ENCODE results near the gene TBCK.

Gene TBCK

DNA sequence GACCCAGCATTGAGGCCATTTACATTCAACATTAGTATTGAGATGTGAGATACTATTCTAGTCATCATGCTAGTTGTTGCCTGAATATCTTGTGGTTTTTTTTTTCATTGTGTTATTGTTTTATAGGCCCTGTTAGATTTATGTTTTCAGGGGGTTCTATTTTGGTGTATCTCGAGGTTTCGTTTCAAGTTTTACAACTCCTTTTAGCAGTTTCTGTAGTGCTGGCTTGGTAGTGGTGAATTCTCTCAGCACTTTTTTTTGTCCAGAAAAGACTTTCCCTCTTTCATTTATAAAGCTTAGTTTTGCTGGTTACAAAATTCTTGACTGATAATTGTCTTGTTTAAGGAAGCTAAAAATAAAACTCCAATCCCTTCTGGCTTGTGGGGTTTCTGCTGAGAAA, 305.2 kb downstream of the TBCK start:
- Histone ChIP-seq H3K9ac (ENCODE audit: low read length) (no peak overlapping the region), H3K4me1 (ENCODE audit: control insufficient read depth, insufficient read depth, low read length) (no peaks in the 10 kb centered on the region), H3K36me3 (ENCODE audit: control insufficient read depth, insufficient read depth, low read length, severe bottlenecking) (no peaks in the 10 kb centered on the region), H3K9me3 (ENCODE audit: control insufficient read depth, low read length) (peaks cover 28% of the 10 kb centered on the region), H3K27me3 (replicated peaks; ENCODE audit: control insufficient read depth, insufficient read depth, low read length) (no peaks in the 10 kb centered on the region), H3K4me3 (ENCODE audit: low read length) (no peak overlapping the region)
- DNase-seq (ENCODE audit: low read depth), result no peak

DNA sequence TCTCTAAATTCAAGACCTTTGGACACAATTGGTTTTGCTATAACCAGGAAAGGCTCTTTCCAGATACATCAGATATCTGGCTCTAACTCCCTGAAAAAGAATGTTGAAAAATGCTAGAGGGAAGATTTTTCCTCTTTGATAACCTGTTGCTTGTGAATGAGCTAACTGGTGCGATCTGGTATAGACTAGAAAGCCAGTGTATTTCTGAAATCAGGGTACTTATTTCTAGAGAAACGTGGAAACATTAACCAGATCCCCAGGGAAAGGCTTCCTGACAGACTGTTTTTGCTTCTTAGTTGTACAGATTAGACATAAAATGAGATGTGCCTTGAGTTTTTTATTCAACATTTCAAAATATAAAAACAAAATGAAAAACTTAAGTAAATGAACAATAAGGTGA, 313.0 kb downstream of the TBCK start:
- H3K9me3 ChIP-seq (ENCODE audit: control insufficient read depth, low read length), result peaks cover 3% of the 10 kb centered on the region

DNA sequence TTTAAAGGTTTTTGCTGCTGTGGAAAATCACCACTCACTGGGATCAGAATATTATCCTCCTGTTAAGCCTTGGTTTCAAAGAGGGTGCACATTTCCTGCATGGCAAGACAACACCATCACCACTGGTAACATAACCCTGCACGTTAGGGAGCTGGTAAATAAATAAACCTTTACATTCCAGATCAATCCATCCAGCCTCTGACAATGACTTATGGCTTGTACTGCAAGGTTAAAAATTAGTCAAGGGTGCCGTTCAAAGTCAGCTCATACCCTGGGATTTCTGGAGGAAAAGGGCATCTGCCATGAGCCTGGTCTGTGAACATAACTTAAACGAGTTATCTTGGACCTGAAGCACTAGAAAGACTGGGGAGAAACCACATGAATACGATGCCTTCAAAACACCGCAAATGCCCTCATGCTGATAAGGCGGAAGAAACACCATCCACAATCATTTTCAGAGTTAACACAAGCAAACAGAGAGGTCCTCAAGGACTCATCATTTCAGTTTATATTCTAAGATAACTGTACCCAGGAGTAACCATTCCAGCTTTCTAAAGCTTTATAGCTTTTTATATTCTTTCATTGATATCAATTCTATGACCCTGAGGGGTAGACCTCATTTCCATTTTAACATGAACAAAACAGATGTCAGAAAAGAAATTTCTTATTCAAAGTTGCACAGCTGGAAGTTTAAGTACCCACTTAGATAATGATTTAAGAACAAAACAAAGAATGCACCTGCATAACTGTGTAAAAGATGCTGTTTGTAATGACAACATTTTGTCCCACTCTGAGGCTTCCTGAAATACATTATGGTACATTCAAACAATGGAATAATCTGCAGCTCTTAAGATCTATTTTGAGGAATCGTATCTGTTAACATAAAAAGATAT, 317.6 kb downstream of the TBCK start:
- DNase-seq (ENCODE audit: low read depth), result no peak
- H3K9ac ChIP-seq (ENCODE audit: low read length), result no peak overlapping the region
- H3K4me1 ChIP-seq (ENCODE audit: control insufficient read depth, insufficient read depth, low read length), result no peaks in the 10 kb centered on the region
- H3K4me3 ChIP-seq (ENCODE audit: low read length), result no peak overlapping the region
- H3K9me3 ChIP-seq (ENCODE audit: control insufficient read depth, low read length), result peaks cover 3% of the 10 kb centered on the region
- H3K27me3 ChIP-seq (replicated peaks; ENCODE audit: control insufficient read depth, insufficient read depth, low read length), result peaks cover 31% of the 10 kb centered on the region
- no peaks in the 10 kb centered on the region for H3K36me3 ChIP-seq (ENCODE audit: control insufficient read depth, insufficient read depth, low read length, severe bottlenecking)

More for the DNA sequence above, 313.0 kb downstream of the TBCK start:
- no peak for DNase-seq (ENCODE audit: low read depth)
- Histone ChIP-seq H3K9ac (ENCODE audit: low read length) (no peak overlapping the region), H3K4me3 (ENCODE audit: low read length) (no peak overlapping the region), H3K36me3 (ENCODE audit: control insufficient read depth, insufficient read depth, low read length, severe bottlenecking) (no peaks in the 10 kb centered on the region), H3K27me3 (replicated peaks; ENCODE audit: control insufficient read depth, insufficient read depth, low read length) (peaks cover 9% of the 10 kb centered on the region), H3K4me1 (ENCODE audit: control insufficient read depth, insufficient read depth, low read length) (no peaks in the 10 kb centered on the region)

- no peak for DNase-seq (ENCODE audit: low read depth)
- no peaks in the 10 kb centered on the region for H3K9me3 ChIP-seq (ENCODE audit: control insufficient read depth, low read length)
- H3K36me3 ChIP-seq (ENCODE audit: control insufficient read depth, insufficient read depth, low read length, severe bottlenecking), result no peaks in the 10 kb centered on the region
- H3K9ac ChIP-seq (ENCODE audit: low read length), result no peak overlapping the region
- peaks cover 31% of the 10 kb centered on the region for H3K27me3 ChIP-seq (replicated peaks; ENCODE audit: control insufficient read depth, insufficient read depth, low read length)
- no peak overlapping the region for H3K4me3 ChIP-seq (ENCODE audit: low read length)
- H3K4me1 ChIP-seq (ENCODE audit: control insufficient read depth, insufficient read depth, low read length), result peaks cover 4% of the 10 kb centered on the region
Measured at GRCh38 chr4:105996845-105997244, 319.2 kb downstream of the TBCK start.

DNA sequence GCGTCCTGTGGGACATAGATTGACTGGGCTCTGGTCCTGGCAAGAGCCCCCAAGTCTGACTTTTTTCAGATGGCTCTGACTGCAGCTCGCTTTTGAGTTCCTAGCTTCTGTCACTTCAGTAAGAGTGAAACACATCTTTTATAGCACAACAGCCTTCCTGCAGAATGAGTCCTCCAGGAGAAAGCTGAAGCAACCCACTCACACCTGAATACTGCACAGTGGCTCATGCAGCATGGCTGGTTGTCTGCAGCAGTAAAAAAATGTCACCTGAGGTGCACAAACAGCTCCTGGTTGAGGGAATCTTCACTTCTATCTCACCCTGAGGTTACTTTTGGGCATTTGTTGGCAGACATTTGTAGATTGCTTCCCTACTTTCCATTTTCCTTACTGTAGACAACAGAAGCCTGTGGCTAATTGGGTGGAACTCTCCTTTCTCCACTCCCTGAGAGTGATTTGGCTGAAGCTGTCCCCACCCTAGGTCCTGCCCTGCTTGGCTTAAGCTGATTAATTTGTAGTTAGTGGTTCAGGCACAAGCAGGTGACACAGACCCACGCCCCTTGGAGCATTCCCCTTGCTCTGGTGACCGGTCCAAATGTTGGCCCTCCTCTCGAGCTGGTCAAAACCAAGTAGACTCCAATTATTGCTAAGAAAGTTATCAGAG, 321.0 kb downstream of the TBCK start:
- no peaks in the 10 kb centered on the region for H3K36me3 ChIP-seq (ENCODE audit: control insufficient read depth, insufficient read depth, low read length, severe bottlenecking)
- peaks cover 4% of the 10 kb centered on the region for H3K4me1 ChIP-seq (ENCODE audit: control insufficient read depth, insufficient read depth, low read length)
- no peaks in the 10 kb centered on the region for H3K9me3 ChIP-seq (ENCODE audit: control insufficient read depth, low read length)
- DNase-seq (ENCODE audit: low read depth), result no peak
- H3K4me3 ChIP-seq (ENCODE audit: low read length), result no peak overlapping the region
- peaks cover 31% of the 10 kb centered on the region for H3K27me3 ChIP-seq (replicated peaks; ENCODE audit: control insufficient read depth, insufficient read depth, low read length)
- H3K9ac ChIP-seq (ENCODE audit: low read length), result no peak overlapping the region

GRCh38 chr4:105994061-105994460, 321.9 kb downstream of the TBCK start:
- Histone ChIP-seq H3K9me3 (ENCODE audit: control insufficient read depth, low read length) (no peaks in the 10 kb centered on the region), H3K4me1 (ENCODE audit: control insufficient read depth, insufficient read depth, low read length) (peaks cover 4% of the 10 kb centered on the region), H3K9ac (ENCODE audit: low read length) (no peak overlapping the region), H3K4me3 (ENCODE audit: low read length) (no peak overlapping the region), H3K27me3 (replicated peaks; ENCODE audit: control insufficient read depth, insufficient read depth, low read length) (peaks cover 29% of the 10 kb centered on the region), H3K36me3 (ENCODE audit: control insufficient read depth, insufficient read depth, low read length, severe bottlenecking) (no peaks in the 10 kb centered on the region)
- no peak for DNase-seq (ENCODE audit: low read depth)

- peaks cover 6% of the 10 kb centered on the region for H3K9me3 ChIP-seq (ENCODE audit: control insufficient read depth, low read length)
- peaks cover 22% of the 10 kb centered on the region for H3K27me3 ChIP-seq (replicated peaks; ENCODE audit: control insufficient read depth, insufficient read depth, low read length)
- peaks cover 4% of the 10 kb centered on the region for H3K4me1 ChIP-seq (ENCODE audit: control insufficient read depth, insufficient read depth, low read length)
- no peak overlapping the region for H3K4me3 ChIP-seq (ENCODE audit: low read length)
- no peak for DNase-seq (ENCODE audit: low read depth)
- H3K9ac ChIP-seq (ENCODE audit: low read length), result no peak overlapping the region
- no peaks in the 10 kb centered on the region for H3K36me3 ChIP-seq (ENCODE audit: control insufficient read depth, insufficient read depth, low read length, severe bottlenecking)
Measured at GRCh38 chr4:105992641-105993305, 323.2 kb downstream of the TBCK start.

- peaks cover 6% of the 10 kb centered on the region for H3K9me3 ChIP-seq (ENCODE audit: control insufficient read depth, low read length)
- peaks cover 15% of the 10 kb centered on the region for H3K27me3 ChIP-seq (replicated peaks; ENCODE audit: control insufficient read depth, insufficient read depth, low read length)
- H3K4me3 ChIP-seq (ENCODE audit: low read length), result no peak overlapping the region
- H3K9ac ChIP-seq (ENCODE audit: low read length), result no peak overlapping the region
- no peak for DNase-seq (ENCODE audit: low read depth)
- no peaks in the 10 kb centered on the region for H3K36me3 ChIP-seq (ENCODE audit: control insufficient read depth, insufficient read depth, low read length, severe bottlenecking)
- H3K4me1 ChIP-seq (ENCODE audit: control insufficient read depth, insufficient read depth, low read length), result peaks cover 4% of the 10 kb centered on the region
Measured at GRCh38 chr4:105991726-105992125, 324.3 kb downstream of the TBCK start.
